DOHH2 (cell line): ENCODE measurements around the gene ZNF746.

Experiments
- EZH2phosphoT487 ChIP-seq: fragments of 200-600 bp; sonication (generic); IDR thresholded peaks from 2 replicates; pipeline ENCODE4 v1.6.1; 2017; ENCODE audit warnings: borderline replicate concordance, mild to moderate bottlenecking, antibody characterized with exemption, low read length, moderate library complexity, mixed read lengths
- TF ChIP-seq, protein P1 (sequence below): fragments of 200-600 bp; sonication (generic); IDR thresholded peaks from one replicate; pipeline ENCODE4 v1.5.1; 2014; ENCODE audit warnings: antibody characterized with exemption, mild to moderate bottlenecking, low read depth, low read length; ENCODE audit not compliant: poor library complexity, severe bottlenecking

DNA sequence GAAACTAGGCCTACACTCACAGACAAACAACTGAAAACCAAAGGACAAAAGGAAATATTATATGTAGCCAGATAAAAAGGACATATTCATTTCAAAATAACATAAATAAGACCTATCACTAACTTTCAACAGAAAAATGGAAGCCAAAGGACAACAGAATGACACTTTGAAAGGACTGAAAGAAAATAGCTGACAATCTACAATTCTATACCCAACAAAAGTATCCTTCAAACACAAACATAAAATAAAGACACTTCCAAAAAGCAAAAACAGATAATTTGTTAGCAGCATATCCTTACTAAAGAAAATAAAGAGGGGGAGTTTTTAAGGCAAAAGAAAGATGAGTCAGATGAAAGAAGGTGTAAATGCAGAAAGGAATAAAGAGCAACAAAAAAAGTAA is 7.9 kb upstream of the ZNF746 start:
- TF ChIP-seq, protein P1, sequence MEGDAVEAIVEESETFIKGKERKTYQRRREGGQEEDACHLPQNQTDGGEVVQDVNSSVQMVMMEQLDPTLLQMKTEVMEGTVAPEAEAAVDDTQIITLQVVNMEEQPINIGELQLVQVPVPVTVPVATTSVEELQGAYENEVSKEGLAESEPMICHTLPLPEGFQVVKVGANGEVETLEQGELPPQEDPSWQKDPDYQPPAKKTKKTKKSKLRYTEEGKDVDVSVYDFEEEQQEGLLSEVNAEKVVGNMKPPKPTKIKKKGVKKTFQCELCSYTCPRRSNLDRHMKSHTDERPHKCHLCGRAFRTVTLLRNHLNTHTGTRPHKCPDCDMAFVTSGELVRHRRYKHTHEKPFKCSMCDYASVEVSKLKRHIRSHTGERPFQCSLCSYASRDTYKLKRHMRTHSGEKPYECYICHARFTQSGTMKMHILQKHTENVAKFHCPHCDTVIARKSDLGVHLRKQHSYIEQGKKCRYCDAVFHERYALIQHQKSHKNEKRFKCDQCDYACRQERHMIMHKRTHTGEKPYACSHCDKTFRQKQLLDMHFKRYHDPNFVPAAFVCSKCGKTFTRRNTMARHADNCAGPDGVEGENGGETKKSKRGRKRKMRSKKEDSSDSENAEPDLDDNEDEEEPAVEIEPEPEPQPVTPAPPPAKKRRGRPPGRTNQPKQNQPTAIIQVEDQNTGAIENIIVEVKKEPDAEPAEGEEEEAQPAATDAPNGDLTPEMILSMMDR, result no peak
- no peak for TF ChIP-seq EZH2phosphoT487
